Renal pelvis (tissue), 4 donors: Measurements from ENCODE around the gene POU6F2. TPM values are rescaled to one million over a fixed set of nuclear protein-coding genes. Genes with fewer than 3 reads are reported as not detected.
A peak's percentile ranks its signal among the peaks of the same experiment; 100 is the strongest.
"Not testable (repeated sequence)": the region's sequence is repeated elsewhere in the genome, so short reads cannot be mapped to it uniquely, and the experiment has no call there.

Experiments used
- DNase-seq: peaks from one replicate; pipeline ENCODE4 v3.0.0-alpha.2; 2013
- polyA plus RNA-seq, 3 donors: library from polyadenylated mRNA; unstranded; fragments of 120-200 nt; gene quantifications; one replicate each; pipeline ENCODE4 v1.2.1, GENCODE V29; 2013; ENCODE audit not compliant: insufficient read length in 3 of 3

The POU6F2 gene
- polyA plus RNA-seq, 3 donors: 0.16 to 0.22 (median 0.18) TPM

GRCh38 chr7:39304178-39304577 lies 326.5 kb downstream of the POU6F2 start:
- no peak for DNase-seq

- DNase-seq: no peak
These were observed 327.1 kb downstream of the POU6F2 start for GRCh38 chr7:39304668-39305405.

DNA sequence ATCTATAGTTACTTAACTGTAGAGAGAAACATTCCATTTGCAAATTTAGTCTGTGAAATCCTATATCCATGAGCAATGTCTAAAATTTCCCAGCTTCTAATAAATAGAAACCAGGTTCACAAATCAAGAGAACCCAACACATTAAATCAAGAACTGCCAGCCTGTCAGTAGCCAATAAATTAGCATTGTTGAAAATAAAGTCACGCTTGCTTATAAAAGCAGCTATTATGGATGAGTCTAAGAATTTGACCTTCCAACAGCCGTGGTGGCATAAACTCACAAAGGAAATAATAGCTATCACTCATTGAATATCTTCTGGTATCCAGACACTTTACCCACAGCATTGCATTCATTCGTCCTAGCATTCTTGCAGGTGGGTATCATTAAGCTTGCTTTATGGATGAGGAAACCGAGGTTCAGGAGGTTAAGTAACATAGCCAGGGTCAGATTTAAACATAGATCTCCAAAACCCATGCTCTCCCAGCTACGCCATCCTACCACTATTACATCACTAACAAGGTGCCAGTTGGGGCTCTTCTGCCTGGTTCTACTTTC lies 328.4 kb downstream of the POU6F2 start:
- no peak for DNase-seq

DNA sequence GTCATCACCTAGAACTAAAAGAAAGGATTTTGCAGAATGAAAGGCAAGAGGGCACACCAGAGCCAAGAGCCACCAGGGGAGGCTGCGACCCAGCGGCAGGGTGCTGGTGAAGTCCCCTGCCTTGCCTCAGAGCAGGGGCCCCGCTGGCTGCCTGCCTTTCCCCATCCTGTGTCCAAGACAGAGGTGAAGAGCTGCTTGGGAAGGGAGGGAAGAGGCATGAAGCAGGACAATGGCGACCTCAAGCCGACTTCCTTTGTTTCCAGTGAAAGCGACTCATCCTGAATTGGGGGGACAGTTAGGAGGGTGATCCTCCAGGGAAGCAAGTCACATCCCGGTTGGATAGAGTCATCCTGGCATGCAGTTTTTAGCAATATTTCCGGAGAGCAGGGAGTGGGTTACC lies 333.0 kb downstream of the POU6F2 start:
- DNase-seq: no peak

- no peak for DNase-seq
These were observed 334.7 kb downstream of the POU6F2 start for GRCh38 chr7:39312254-39312989.

DNA sequence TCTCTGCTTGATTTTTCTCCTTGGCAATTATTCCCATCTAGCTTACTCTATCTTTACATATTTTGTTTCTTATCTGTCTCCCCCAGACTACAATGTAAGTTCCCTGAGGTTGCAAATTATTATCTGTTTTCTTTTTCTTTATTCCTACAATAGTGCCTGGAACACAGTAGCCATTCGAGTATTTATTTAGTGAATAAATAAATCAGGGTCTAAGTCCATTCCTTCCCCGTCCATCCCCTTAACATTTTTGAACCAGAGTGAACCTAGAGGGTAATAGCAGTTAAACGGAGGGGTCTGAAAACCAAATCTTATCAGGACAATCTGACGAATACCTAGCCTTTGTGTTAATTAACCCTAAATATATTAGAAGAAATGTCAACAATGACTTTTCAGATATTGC lies 335.7 kb downstream of the POU6F2 start:
- DNase-seq: no peak

DNA sequence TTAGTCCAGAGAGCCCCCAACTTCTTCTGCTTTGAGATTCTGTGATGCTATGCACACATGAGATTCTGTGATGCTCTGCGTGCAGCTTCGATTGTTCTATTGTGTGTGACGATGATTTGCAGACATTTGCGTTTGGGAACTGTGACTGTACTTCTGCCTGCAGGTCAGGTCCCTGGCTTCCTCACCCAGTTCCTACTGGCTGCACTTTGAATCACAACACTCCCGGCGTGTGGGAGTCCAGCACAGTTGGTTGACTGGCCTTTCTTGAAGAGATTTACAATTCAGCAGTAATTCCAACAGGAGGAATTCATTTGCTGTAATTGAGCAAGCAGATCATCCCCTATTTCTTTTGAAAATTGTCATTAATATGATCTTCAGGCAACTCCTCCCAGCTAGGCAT lies 336.3 kb downstream of the POU6F2 start:
- DNase-seq: peak; percentile 84

- DNase-seq: no peak
These were observed 339.4 kb downstream of the POU6F2 start for GRCh38 chr7:39317107-39317506.

DNA sequence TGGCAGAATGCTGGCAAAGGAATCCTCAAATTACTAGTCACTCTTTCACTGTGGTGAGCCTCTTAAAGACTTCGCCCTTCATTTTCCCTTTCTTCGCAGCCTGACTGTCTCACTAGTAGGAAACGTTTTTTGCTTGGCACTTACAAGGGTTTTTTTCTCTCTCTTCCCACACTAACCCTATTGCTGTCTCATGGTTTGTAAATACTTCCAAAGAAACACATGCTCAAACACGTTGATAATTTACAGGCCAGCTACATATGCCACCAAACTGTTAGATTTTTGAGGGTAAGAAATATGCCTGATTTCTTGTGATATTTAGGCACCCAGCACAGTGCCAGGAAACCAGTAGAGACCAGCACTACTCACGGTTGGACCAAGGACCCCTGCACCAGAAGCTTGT lies 340.2 kb downstream of the POU6F2 start:
- no peak for DNase-seq

GRCh38 chr7:39321245-39321644 lies 343.5 kb downstream of the POU6F2 start:
- no peak for DNase-seq

DNA sequence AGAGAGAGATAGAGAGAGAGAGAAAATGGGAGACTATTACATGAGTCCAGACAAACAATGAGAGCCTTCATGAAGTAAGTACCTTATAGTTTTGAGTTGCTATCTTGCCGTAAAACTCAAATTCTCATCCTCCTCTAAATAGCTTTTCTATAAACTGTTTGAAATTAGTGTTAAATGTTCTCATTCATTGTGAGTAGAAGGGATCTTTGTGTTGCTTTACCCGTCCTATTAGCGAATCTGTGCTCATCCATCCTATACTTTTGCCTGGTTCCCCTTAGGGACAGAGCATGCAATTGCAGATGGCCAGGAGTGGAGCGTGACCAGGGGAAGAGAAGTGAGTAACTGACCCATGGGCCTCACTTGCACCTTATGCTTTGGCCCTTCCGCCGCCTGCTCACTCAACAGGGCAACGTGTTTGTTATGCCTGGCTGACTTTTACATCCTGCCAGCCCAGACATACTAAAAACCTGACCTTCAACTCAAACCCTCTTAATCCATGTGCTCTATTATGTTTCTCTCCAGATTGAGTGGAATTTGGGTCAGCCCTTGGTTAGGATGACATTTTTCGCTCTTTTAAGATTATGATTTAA lies 344.3 kb downstream of the POU6F2 start:
- no peak for DNase-seq

DNA sequence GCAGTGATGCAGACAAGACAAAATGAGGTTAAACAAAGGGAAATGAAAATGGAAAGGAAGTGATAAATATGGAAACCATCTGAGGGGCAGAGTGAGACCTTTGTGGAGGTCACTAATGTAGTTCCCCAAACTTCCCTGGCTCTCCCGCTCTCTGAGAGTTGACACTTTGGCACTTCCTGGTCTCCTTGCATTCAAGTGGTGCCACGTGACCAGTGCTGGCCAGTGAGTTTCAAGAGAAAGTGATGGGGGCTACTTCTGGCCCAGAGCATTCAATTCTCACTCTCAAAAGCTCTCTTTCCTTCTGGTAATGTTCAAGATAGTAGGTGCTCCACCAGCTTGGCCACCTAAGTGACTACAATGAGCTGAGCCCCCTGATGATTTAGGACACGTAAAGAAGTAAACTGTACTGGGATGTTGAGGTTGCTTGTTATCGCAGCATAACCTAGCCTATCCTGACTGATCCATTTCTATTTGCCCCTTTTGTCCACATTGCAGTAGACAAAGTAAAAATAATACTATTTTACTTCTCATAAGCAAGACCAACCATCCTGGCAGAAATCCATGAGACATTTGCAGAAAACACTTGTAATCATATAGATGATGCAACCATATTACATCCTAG lies 346.5 kb downstream of the POU6F2 start:
- no peak for DNase-seq

- DNase-seq: not testable (repeated sequence)
These were observed 353.9 kb downstream of the POU6F2 start for GRCh38 chr7:39331607-39332006.

GRCh38 chr7:39332142-39332541 lies 354.4 kb downstream of the POU6F2 start:
- DNase-seq: no peak

- DNase-seq: no peak
These were observed 356.0 kb downstream of the POU6F2 start for GRCh38 chr7:39333701-39334100.

DNA sequence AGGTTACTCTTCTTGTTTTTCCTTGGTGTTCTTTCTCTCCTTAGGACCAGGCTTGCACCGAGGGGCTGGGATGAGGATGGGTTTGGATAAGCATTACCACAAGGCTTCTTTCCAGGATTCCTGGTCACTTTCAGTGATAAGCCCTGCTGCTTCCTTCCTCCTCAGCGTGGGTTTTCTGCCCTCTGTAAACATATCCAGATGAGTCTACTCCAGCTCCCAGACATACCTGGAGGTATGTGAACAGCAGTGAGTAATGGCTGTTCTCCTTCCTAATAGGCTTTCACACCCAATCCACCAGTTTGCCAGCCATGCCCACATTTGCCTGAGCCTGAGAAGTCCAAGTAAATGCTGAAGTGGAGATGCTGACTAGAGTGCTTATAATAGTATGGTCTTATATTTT lies 358.7 kb downstream of the POU6F2 start:
- no peak for DNase-seq

- no peak for DNase-seq
These were observed 361.0 kb downstream of the POU6F2 start for GRCh38 chr7:39338716-39339115.

DNA sequence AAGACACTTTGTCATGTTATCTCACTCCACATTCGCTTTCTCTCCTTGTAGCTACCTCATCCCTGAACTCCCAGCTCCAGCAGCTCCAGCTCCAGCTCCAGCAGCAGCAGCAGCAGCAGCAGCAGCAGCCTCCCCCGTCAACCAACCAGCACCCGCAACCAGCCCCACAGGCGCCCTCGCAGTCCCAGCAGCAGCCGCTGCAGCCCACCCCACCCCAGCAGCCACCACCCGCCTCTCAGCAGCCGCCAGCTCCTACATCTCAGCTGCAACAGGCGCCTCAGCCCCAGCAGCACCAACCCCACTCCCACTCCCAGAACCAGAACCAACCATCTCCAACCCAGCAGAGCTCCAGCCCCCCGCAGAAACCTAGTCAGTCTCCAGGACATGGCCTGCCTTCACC lies 361.9 kb downstream of the POU6F2 start:
- DNase-seq: no peak

- DNase-seq: no peak
These were observed 363.4 kb downstream of the POU6F2 start for GRCh38 chr7:39341083-39341482.

- no peak for DNase-seq
These were observed 365.1 kb downstream of the POU6F2 start for GRCh38 chr7:39342763-39343162.

DNA sequence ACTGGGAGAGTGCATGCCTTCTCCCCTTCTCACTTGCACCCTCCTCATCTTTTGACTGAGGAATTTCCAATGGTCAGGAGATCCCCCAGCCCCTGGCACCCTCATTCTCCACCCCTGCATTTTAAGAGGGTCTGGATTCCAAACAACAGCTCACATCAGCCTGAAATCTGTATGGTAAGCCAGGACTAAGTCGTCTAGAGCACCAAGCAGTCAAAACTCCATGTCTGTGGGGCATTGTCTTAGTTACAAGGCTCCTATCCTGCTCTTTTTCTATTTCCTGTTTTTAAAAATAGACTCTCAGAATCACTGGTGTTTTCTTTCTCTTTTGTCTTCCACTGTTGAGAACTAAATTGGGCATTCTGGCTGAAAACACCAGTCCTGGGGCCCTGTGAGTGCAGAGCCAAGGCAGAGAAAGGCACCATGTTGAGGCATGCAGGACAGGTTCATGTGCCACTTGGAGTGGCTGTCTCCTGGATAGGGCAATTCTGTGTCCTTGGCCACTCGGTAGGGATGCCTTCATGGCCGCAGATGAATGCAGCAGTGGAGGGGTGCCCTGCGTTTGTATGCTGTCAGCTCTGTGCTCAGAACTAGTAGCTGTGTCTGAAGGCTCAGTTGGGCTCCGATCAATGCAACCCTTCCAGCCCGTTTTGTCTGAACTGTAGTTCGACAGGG lies 371.9 kb downstream of the POU6F2 start:
- DNase-seq: no peak
